ENCODE data around the gene CAMK2N1.

Gene CAMK2N1

GRCh38 chr1:20483098-20483832 lies 2.7 kb downstream of the CAMK2N1 start:
- no peak for DNase-seq
- intact Hi-C loops (cut with DNase I): no loop called here

- intact Hi-C loops (cut with DNase I): no loop called here
- no peak for DNase-seq
These were observed 4.1 kb downstream of the CAMK2N1 start for GRCh38 chr1:20481643-20482498.

GRCh38 chr1:20480951-20481617 lies 4.9 kb downstream of the CAMK2N1 start:
- intact Hi-C loops (cut with DNase I): no loop called here
- peak in 2 of 42 donors; percentile 31 to 32 for DNase-seq

GRCh38 chr1:20480243-20480944 lies 5.6 kb downstream of the CAMK2N1 start:
- intact Hi-C loops (cut with DNase I): no loop called here
- DNase-seq: peak in 41 of 42 donors; percentile 33 to 90 (median 74)

- no peak for DNase-seq
- intact Hi-C loops (cut with DNase I): no loop called here
These were observed 6.2 kb downstream of the CAMK2N1 start for GRCh38 chr1:20479840-20480239.

GRCh38 chr1:20478057-20478635 lies 7.9 kb downstream of the CAMK2N1 start:
- DNase-seq: no peak
- intact Hi-C loops (cut with DNase I): no loop called here

DNA sequence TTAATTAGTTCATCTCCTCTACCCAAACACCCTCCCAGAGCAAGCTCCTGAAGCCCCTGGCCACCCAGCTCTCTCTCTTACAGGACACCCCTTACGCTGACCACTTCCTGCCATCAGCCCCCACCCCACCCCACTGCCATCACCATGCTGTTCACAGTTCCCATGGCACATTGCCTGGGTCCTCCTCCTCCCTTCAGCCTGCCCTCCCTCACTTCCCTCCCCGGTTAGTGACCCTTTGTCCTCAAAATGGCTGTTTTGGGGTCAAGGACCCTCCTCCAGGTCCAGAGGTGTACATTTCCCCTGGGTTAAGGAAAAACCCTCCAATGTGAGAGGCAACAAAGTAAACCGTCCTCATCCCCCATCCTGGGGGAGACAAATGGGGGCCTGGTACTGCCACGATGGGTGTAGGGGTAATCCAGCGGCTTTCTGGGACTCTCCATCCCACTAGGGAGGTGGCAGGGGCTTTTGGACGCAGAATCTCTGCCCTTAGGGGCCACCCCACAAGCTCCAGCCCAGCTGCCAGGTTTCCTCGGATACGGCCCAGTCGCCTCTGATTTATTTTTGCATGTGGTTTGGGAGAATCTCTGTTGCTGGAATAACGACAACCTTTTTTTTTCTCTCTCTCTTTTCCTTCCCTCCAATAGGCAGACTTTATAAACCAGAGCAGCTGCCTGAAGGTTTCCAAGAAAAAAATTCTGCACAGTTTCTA lies 8.5 kb downstream of the CAMK2N1 start:
- intact Hi-C loops (cut with DNase I): no loop called here
- DNase-seq: peak in 5 of 42 donors; percentile 32 to 63 (median 42)

DNA sequence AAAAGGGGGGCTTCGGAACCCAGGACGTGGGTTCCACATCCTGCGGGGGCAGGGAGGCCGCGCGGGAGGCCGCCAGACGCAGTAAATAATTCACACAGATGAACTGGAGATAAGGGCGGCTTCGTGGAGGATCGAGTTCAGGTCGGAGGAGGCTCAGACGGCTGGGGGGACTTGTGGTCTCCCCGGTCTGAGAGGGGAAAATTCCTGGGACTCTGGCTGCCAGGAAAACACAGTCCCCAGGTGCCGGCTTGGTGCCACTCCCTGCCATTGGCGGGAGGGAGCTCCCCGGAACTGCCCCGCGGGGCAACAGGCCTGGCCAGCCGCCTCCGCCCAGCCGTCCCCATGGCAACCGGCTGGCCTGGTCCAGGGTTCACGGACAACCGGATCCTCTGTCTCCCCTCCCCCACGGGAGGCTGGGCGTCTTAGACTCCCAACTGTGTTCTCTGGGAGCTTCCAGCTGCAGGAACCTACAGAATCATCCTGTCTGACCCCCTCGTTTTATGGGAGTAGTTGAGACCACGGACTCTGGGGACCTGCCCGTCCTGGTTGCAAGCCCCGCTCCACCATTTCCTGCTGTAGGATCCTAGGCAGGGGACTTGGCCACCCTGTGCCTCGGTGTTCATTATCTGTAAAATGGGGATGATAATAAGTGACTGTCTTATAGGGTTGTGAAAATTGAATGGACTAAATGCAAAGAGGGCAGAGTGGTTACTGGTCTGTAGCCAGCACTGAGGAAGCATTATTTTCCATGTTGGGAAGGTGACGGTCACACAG lies 9.6 kb downstream of the CAMK2N1 start:
- intact Hi-C loops (cut with DNase I): no loop called here
- peak in 41 of 42 donors; percentile 50 to 92 (median 78) for DNase-seq

DNA sequence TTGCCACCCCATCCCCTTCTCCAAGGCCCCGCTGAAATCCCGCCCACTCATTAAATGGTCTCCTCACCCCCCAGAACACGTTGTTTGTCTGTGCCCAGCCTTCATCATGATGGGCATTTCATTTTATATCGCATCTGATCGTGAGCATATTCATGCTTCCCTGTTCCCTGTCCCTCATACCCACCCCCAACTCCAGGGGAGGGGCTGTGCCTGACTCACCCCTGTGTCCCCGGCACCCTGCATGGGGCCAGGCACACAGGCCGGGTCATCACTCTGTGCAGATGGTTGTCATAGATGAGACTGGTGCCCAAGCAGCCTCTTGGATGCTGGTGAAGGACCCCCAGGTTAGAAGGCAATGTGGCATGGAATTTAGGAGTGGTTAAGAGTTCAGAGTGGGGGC lies 11.0 kb downstream of the CAMK2N1 start:
- intact Hi-C loops (cut with DNase I): no loop called here
- no peak for DNase-seq

DNA sequence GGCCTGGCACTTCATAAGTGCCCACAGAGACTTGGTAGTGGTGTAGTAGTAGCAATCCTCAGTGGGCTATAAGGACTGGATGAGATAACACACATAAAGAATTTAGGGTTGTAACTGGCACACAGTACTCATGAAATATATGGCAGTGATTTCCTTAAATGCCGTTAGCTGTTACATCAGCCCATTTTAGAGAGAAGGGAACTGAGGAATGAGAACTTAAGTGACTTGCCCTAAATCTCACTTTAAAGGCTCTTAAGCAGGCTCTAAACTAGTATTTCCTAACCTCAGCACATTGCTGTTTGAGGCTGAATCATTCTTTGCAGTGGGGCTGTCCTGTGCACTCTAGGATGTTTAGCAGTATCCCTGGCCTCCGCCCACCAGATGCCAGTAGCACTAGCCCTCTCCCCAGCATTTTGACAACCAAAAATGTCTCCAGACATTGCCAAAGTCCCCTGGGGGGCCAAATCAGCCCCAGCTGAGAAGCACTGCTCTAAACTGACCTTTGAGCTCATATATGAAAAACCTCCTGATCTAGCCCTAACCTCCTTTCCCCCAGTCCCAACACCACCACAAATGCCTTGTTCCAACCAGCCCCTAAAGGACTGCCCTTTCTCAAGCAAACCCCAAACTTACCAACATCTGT lies 11.6 kb downstream of the CAMK2N1 start:
- intact Hi-C loops (cut with DNase I): no loop called here

GRCh38 chr1:20473894-20474293 lies 12.1 kb downstream of the CAMK2N1 start:
- DNase-seq: no peak
- intact Hi-C loops (cut with DNase I): no loop called here

More for the DNA sequence above, 11.6 kb downstream of the CAMK2N1 start:
- no peak for DNase-seq

- peak in 41 of 42 donors; percentile 57 to 93 (median 82) for DNase-seq
- intact Hi-C loops (cut with DNase I): no loop called here
These were observed 12.9 kb downstream of the CAMK2N1 start for GRCh38 chr1:20472860-20473711.

DNA sequence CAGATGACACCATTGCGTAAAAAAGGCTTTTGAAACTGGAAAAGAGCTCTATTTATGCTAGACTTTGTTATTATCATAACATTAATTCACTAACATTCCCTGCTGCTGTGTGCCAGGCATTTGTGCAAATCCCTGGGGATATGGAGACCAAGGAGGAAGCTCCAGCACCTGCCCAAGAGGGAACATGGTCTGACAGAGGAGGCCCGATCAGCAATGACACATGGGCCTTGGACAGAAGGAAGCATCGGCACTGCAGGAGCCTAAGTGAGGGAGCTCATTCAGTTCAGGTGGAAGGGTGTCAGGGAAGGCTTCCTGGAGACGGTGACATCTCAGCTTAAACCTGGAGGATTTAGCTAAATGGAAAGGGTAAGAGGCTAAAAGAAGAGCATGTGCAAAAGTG lies 13.9 kb downstream of the CAMK2N1 start:
- no peak for DNase-seq
- intact Hi-C loops (cut with DNase I): no loop called here

- intact Hi-C loops (cut with DNase I): no loop called here
- peak in 19 of 42 donors; percentile 36 to 76 (median 57) for DNase-seq
These were observed 15.8 kb downstream of the CAMK2N1 start for GRCh38 chr1:20470194-20470593.

DNA sequence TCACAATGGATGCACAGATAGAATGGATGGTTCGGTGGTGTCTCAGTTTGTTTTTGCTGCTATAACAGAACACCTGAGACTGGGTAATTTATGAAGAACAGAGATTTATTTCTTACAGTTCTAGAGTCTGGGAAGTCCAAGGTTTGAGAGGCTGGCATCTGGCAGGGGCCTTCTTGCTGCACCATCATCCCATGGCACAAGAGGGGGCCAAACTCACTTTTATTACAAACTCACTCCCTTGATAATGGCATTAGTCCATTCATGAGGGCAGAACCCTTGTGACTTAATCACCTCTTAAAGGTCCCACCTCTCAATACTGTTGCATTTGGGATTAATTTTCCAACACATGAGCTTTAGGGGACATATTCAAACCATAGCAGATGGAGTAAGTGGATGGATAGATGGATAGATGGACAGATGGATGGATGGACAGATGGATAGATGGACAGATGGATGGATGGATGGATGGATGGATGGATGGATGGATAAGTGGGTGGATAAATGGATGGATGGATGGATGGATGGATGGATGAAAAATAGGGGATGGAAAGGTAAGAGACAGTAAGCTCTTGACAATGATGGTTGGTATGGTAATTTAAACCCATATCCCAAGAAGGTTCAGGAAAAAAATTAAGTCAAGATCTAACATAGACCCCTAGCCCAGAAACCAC lies 16.5 kb downstream of the CAMK2N1 start:
- intact Hi-C loops (cut with DNase I): no loop called here
- DNase-seq: peak in 2 of 42 donors; percentile 24 to 52
